Measurements from ENCODE around the gene MEPE. TPM values are rescaled to one million over a fixed set of nuclear protein-coding genes. Genes with fewer than 3 reads are reported as not detected.

The MEPE gene
- total and polyA plus RNA-seq, 2 of the 8 experiments (the other 6 are each of a cell fraction or from before 2014, with no cell fraction given): not detected

DNA sequence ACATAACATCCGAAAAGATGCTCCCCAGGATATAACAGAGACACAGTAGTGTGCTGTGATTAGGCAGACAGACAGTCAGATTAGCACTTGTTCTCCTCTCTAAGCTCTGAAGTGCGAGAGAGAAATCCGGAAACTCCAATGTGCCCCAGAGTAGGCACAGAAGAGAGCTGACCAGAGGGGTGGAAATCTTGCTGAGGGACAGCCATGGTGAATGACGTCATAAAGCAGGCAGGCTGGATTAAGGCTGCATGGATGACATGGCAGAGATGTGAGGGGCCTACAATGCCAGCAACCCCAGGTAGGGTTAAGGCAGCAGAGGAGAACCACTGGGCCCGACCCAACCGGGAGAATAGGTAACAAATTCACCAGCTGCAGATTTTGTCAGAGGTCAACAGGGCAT, 53.3 kb downstream of the MEPE start:
- Histone ChIP-seq H3K79me1 (ENCODE audit: low read depth, low read length) (no peaks in the 10 kb centered on the region), H2BK20ac (ENCODE audit: low read length) (no peak overlapping the region), H3K79me2 (ENCODE audit: control insufficient read depth in 1 of 2, insufficient read depth in 2 of 2, low read length in 2 of 2) (no peaks in the 10 kb centered on the region), H2BK120ac (replicated peaks; ENCODE audit: low read depth, low read length) (no peak overlapping the region), H2AK5ac (ENCODE audit: low read depth, low read length) (no peak overlapping the region), H3K27me3 (replicated peaks in 1 of 4; ENCODE audit: control insufficient read depth in 3 of 4, extremely low read depth in 1 of 4, insufficient read depth in 3 of 4, low read length in 3 of 4) (no peaks in the 10 kb centered on the region), H4K20me1 (replicated peaks in 1 of 2; ENCODE audit: control insufficient read depth in 1 of 2, insufficient read depth in 2 of 2, low read length in 2 of 2) (no peaks in the 10 kb centered on the region), H2AFZ (ENCODE audit: low read length) (no peak overlapping the region), H3K9ac (replicated peaks in 1 of 4; ENCODE audit: extremely low read depth in 1 of 4, low read depth in 3 of 4, low read length in 3 of 4) (no peak overlapping the region), H3K18ac (ENCODE audit: extremely low read depth, low read length) (no peak overlapping the region), H3K56ac (replicated peaks; ENCODE audit: insufficient read length, low read depth, low read length) (no peak overlapping the region), H3K4me2 (ENCODE audit: insufficient read depth in 1 of 2, low read depth in 2 of 2, low read length in 2 of 2) (no peak overlapping the region), H3K4me3 (ENCODE audit: extremely low read depth in 1 of 4, insufficient read depth in 2 of 4, low read depth in 3 of 4, low read length in 4 of 4) (no peak overlapping the region), H2BK5ac (ENCODE audit: low read depth, low read length) (no peak overlapping the region), H3K36me3 (ENCODE audit: control insufficient read depth in 2 of 4, insufficient read depth in 4 of 4, low read length in 3 of 4) (peaks cover 0 to 3% (median 0%) of the 10 kb centered on the region in 4 experiments; a peak in 1 of 8 replicates), H2BK15ac (ENCODE audit: low read length) (0 out of 2 replicates have a peak overlapping the region, but pooled peaks have one; percentile 32), H3K4ac (replicated peaks; ENCODE audit: insufficient read length, low read depth, low read length) (no peak overlapping the region), H4K8ac (ENCODE audit: extremely low read depth, insufficient read depth, low read length) (no peak overlapping the region; the same call in 1 of the 2 replicates), H3K23ac (ENCODE audit: insufficient read length) (no peak overlapping the region), H4K5ac (ENCODE audit: insufficient read length, low read depth, low read length) (no peak overlapping the region), H3K23me2 (ENCODE audit: low read depth, low read length) (no peaks in the 10 kb centered on the region), H3K14ac (ENCODE audit: insufficient read length) (no peak overlapping the region), H2BK12ac (ENCODE audit: low read depth, low read length) (peak overlapping the region; percentile 29; the same call in 1 of the 2 replicates), H3K27ac (ENCODE audit: low read depth, low read length) (no peak overlapping the region), H3K9me3 (ENCODE audit: insufficient read depth in 2 of 2, low read depth in 1 of 2, low read length in 1 of 2) (peaks cover 6 to 7% of the 10 kb centered on the region in 2 experiments; a peak in 3 of 4 replicates), H4K91ac (replicated peaks; ENCODE audit: insufficient read length, low read length) (no peak overlapping the region), H3K4me1 (replicated peaks in 1 of 4; ENCODE audit: control insufficient read depth in 3 of 4, insufficient read depth in 4 of 4, low read length in 3 of 4) (no peaks in the 10 kb centered on the region)
- DNase-seq (ENCODE audit: low read depth in 1 of 2, low spot score in 2 of 2): no peak
- CTCF ChIA-PET (ENCODE audit: partially characterized antibody): interaction anchor here (1.2 to 1.3 kb wide), 2 partner anchors 16 to 18 kb away, joined by 4 to 5 read pairs; no protein-coding TSS in a partner anchor
- 78% methylated on average over 6 of the region's 6 CpGs; no CpG with 5 or more reads in 1 of the 2 experiments for WGBS, 2 experiments (ENCODE audit: extremely low coverage in 1 of 2, insufficient coverage in 1 of 2, insufficient read length in 1 of 2, insufficient replicate concordance in 2 of 2, low coverage in 1 of 2, low lambda C conversion rate in 2 of 2, missing lambda C conversion rate in 1 of 2)
- FAIRE-seq: no peak
- POLR2A ChIA-PET (ENCODE audit: partially characterized antibody): interaction anchor here (0.8 to 1.2 kb wide), 8 partner anchors 11 to 43 kb away, joined by 3 to 6 read pairs (median 4); no protein-coding TSS in a partner anchor
- no peak for TF ChIP-seq CBX5 (IDR thresholded peaks at IDR 0.05; ENCODE audit: low read depth, low read length)
- no peak for TF ChIP-seq EGR1 (IDR thresholded peaks at IDR 0.05; ENCODE audit: borderline replicate concordance, low read depth, low read length)
- TF ChIP-seq USF2 (IDR thresholded peaks at IDR 0.05; ENCODE audit: low read length): no peak
- no peak for TF ChIP-seq RNF2 (IDR thresholded peaks at IDR 0.05; ENCODE audit: borderline replicate concordance, low read depth, low read length, missing control alignments, poor library complexity, severe bottlenecking)
- TF ChIP-seq TBP (IDR thresholded peaks at IDR 0.05; ENCODE audit: low read depth, low read length): no peak
- no peak for TF ChIP-seq BACH1 (IDR thresholded peaks at IDR 0.05; ENCODE audit: low read length)
- no peak for TF ChIP-seq CTBP2 (IDR thresholded peaks at IDR 0.05; ENCODE audit: borderline replicate concordance, insufficient read depth, insufficient read length, low read length)
- no peak for TF ChIP-seq SUZ12 (IDR thresholded peaks at IDR 0.05; ENCODE audit: low read length)
- no peak for TF ChIP-seq CBX8 (IDR thresholded peaks at IDR 0.05; ENCODE audit: borderline replicate concordance, low read depth, low read length)
- TF ChIP-seq JUN (IDR thresholded peaks at IDR 0.05; ENCODE audit: low read depth, low read length): no peak
- no peak for TF ChIP-seq EP300 (IDR thresholded peaks at IDR 0.05; ENCODE audit: borderline replicate concordance in 1 of 2, low read depth in 2 of 2, low read length in 2 of 2)
- no peak for TF ChIP-seq NANOG (IDR thresholded peaks at IDR 0.05; ENCODE audit: insufficient read depth, low read depth, low read length, poor library complexity, severe bottlenecking)
